PC-9 (cell line): ENCODE results near the gene SLC8A2.

ENCODE experiments used
- EZH2 ChIP-seq: fragments of 200-600 bp; sonication (generic); IDR thresholded peaks from 2 replicates; pipeline ENCODE4 v1.8.0; 2017; ENCODE audit warnings: antibody characterized with exemption, low read depth
- TF ChIP-seq, protein P1 (sequence below): fragments of 200-600 bp; sonication (generic); conservative IDR thresholded peaks from 2 replicates; pipeline ENCODE4 v1.6.1; 2017; ENCODE audit warnings: mixed run types, antibody characterized with exemption, mild to moderate bottlenecking, moderate library complexity

DNA sequence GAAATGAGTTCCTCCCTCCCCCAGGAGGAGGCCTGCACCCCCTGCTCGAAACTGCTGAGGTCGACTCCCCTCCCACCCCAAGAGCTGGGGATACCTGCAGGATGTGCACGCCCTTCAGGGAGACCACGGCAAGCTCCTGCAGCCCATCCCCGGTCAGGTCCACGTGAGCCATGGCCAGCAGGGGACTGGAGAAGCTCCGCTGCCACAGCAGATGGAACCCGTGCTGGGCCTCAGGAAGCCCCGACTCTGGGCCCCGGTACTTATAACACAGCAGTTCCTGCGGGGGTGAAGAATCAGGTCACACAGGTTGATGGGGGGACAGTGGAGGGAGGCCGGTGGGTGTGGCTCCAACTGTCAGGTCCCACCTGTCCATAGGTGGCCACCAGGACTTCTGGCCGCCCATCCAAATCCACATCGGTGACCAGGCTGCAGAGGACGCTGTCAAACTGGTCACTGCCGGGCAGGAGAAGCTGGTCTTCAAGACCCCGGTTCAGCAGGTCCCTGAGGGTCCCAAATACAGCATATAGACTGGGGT, 4.8 kb upstream of the SLC8A2 start:
- TF ChIP-seq, protein P1, sequence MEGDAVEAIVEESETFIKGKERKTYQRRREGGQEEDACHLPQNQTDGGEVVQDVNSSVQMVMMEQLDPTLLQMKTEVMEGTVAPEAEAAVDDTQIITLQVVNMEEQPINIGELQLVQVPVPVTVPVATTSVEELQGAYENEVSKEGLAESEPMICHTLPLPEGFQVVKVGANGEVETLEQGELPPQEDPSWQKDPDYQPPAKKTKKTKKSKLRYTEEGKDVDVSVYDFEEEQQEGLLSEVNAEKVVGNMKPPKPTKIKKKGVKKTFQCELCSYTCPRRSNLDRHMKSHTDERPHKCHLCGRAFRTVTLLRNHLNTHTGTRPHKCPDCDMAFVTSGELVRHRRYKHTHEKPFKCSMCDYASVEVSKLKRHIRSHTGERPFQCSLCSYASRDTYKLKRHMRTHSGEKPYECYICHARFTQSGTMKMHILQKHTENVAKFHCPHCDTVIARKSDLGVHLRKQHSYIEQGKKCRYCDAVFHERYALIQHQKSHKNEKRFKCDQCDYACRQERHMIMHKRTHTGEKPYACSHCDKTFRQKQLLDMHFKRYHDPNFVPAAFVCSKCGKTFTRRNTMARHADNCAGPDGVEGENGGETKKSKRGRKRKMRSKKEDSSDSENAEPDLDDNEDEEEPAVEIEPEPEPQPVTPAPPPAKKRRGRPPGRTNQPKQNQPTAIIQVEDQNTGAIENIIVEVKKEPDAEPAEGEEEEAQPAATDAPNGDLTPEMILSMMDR: no peak
- TF ChIP-seq EZH2: no peak
